HG02642 (cell line): ENCODE measurements around the gene ADARB2.

Experiments used
- ATAC-seq: cut with Tn5 transposase; IDR thresholded peaks from one replicate; pipeline ENCODE4 v1.9.1; 2021; ENCODE audit warnings: mild to moderate bottlenecking; ENCODE audit not compliant: unreplicated experiment, poor library complexity

The ADARB2 gene

GRCh38 chr10:1575481-1576244, 161.7 kb downstream of the ADARB2 start:
- no peak for ATAC-seq

DNA sequence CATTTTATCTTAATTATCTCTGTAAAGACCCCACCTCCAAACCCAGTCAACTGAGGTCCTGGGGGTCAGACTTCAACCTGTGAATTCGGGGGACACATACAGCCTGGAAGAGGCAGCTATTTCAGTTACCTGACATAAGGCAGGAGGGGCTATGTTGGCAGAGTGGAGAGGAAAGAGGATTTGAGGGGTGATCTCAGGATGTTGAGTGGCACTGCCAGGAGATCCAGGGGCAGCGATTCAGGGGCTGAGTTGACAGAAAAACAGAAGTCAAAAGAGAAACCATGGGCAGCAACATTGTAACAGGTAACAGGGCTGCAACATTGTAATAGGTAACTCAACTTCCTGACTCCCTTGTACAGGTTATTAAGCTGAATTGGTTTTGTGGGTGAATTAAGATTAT, 162.6 kb downstream of the ADARB2 start:
- no peak for ATAC-seq

DNA sequence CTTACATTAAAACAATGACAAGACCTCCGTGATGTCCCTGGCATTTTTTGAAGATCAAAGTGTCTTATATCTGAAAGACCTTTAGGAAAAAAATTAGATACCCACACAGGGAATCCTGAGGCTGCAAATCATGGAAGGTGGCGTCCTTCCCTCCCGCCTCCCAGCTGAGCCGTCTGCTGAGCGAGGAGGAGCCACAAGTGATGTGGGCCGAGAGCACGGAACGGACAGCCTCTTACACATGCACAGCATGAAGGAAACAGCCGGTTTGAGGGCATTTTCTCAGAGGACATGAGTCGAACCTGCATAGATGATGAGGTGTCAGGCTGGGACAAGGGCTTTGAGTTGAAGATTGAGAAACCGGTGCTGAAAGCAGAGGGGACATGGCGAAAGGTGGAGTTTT, 163.3 kb downstream of the ADARB2 start:
- ATAC-seq, result no peak

- ATAC-seq, result no peak
Observed at GRCh38 chr10:1573334-1573969, 163.9 kb downstream of the ADARB2 start.

- ATAC-seq, result no peak
Observed at GRCh38 chr10:1572519-1573333, 164.6 kb downstream of the ADARB2 start.

- ATAC-seq, result no peak
Observed at GRCh38 chr10:1571587-1572237, 165.6 kb downstream of the ADARB2 start.

DNA sequence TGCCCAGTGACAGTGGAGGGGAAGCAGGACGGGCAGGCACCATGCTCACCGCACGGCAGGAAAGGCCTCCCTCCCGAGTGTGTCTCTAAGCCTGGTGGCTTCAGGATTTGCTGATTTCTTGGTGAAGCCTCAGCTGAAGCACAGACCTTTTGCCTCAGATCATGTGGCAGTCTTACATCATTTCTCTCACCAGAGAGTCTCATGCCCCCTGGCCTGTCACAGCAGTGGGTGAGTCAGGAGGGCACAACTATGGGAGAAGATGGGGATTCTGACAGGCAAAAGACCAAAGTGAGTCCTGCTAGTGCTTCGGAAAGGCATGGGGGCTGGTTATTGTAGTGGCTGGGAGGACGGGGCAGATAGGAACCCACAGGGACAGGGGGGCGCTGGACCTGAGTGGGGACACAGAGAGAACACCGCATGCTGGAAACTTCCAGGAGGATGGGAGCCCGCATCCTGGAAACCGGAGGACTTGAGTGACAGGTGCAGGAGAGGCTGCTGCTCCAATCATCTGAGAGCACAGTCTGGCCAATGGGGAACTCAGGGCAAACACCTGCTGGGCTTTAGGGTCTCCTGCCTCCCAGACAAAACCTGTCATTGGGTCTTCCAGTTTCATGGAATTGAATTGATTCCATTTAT, 166.8 kb downstream of the ADARB2 start:
- ATAC-seq, result no peak

GRCh38 chr10:1569208-1569607, 168.1 kb downstream of the ADARB2 start:
- ATAC-seq, result no peak

GRCh38 chr10:1567742-1568495, 169.4 kb downstream of the ADARB2 start:
- ATAC-seq, result no peak

DNA sequence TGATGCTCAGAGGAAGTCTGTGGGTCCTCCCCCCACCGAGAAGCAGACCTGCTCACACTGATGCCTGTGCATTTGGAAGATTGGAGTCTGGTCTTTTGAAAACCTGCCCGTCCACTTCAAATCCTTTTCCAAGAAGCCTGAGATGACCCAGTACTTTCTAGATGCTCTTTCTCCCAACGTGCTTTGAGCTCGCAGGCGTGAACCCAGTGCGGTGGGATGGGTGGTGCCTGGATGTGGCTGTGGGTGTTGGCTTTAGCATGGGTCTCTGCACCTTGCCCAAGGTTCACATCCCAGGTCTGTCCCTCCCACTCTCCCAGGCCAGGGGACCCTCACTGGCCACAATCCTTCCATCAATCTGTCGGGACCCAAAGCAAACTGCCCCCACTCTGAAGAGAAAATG, 170.2 kb downstream of the ADARB2 start:
- ATAC-seq, result no peak

DNA sequence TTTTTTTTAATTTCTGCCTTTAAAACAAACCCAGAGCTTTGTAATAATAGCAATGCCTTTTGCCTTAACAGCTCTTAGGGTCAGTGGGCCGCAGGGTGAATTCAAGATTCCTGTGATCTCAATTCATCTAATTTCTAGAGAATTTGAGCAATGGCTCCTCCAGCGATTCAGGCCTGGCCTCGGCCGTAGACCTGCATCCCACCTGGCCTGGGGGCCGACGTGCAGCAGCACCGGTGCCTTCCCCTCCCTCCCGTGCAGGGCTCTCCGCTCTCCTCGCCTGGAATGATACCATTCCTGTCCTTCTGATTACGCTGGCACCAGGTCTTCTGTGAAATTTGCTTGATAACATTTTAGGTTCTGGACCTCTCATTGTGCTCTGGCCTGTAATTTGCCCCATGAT, 172.5 kb downstream of the ADARB2 start:
- ATAC-seq, result no peak

DNA sequence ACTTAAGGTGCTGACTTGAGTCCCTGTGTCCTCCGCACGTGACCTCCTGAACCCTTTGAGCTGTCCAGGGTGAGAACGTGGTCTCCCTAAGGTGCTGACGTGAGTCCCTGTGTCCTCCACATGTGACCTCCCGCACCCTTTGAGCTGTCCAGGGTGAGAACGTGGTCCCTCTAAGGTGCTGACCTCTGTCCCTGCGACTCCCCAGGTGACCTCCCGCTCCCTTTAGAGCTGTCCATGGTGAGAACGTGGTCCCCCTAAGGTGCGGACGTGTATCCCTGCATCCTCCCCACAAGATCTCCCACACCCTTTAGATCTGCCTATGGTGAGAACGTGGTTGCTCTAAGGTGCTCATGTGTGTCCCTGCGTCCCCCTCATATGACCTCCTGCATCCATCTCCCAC, 174.3 kb downstream of the ADARB2 start:
- no peak for ATAC-seq

- ATAC-seq, result no peak
Observed at GRCh38 chr10:1561731-1562337, 175.5 kb downstream of the ADARB2 start.

DNA sequence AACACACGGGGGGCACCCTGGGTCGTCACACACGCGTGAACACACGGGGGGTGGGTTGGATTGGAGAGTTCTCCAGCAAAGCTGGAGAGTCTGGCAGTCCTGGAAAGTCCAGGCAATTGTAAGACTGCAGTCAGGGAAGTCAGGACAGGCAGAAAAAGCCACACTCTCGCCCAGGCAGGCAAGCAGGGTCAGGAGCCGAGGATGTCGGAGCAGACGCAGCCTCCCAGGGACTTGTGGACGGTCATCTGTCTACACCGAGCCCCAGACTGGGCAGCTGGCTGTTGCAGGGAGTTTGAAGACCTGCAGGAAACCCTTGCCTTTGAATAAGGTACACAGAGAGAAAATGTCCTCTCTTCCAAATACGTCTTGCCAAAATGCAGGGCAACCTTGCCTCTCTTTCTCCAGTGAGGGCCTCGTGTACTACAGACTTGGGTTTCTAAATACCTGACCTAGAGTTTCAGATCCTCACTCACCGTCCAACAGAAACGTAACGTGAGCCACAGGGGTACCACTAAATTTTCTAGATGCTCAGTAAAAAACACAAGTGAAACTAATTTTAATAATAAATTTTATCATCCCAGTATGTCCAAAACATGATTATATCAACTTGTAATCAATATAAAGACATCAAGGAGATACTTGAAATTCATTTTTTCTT, 176.7 kb downstream of the ADARB2 start:
- ATAC-seq, result no peak

DNA sequence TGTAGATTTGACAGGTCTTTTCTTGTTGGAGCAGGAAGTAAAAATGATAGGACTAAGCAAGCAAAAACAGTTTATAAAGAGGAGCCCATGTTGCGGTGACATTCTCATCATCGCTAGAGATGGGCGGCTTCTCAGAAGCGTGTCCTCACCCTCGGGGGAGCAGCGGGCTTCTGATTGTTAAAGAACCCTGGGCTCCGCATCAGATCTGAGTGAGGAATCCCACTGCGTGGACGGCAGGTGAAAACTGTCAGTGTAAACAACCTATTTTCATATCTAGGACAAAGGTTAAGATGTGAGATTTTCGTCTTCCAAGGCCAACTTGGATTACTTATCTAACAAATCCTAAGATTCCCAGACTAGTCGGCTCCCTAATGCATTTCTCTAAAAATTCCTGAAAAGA, 177.6 kb downstream of the ADARB2 start:
- ATAC-seq, result no peak

GRCh38 chr10:1559311-1559710, 178.0 kb downstream of the ADARB2 start:
- ATAC-seq, result no peak

- no peak for ATAC-seq
Observed at GRCh38 chr10:1558906-1559305, 178.4 kb downstream of the ADARB2 start.

DNA sequence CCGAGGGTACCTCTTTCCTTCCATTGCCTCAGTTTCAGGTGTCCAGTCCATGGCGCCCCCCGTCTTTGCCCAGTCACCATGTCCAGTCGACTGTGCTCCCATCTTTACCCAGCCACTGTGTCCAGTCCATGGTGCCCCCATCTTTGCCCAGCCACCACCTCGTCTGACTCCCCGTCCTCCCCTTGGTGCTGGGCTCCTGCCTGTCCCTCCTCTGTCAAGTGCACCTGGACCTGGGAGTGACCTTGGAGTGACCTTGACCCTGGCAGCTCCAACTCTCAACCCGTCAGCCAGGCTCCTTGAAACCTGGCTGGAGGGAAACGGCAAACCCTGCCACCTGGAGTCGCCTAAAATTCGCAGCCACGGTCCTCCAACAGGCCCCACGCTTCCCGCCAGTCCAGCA, 180.2 kb downstream of the ADARB2 start:
- ATAC-seq, result no peak

- ATAC-seq, result no peak
Observed at GRCh38 chr10:1556496-1556895, 180.8 kb downstream of the ADARB2 start.
